Colonic mucosa (tissue), 4 donors: ENCODE data around the gene CHD3. TPM values are rescaled to one million over a fixed set of nuclear protein-coding genes. Genes with fewer than 3 reads are reported as not detected.

Experiments used
- DNase-seq: peaks from one replicate; pipeline ENCODE4 v3.0.0-alpha.2; 2020
- H3K27ac ChIP-seq: fragments of 200-600 bp; one replicate; pipeline ENCODE4 v1.8.0; 2021
- H3K27me3 ChIP-seq: fragments of 200-600 bp; one replicate; pipeline ENCODE4 v1.8.0; 2021
- H3K36me3 ChIP-seq: fragments of 200-600 bp; one replicate; pipeline ENCODE4 v1.8.0; 2021
- H3K4me1 ChIP-seq: fragments of 200-600 bp; one replicate; pipeline ENCODE4 v1.8.0; 2021; ENCODE audit warnings: mild to moderate bottlenecking
- H3K4me3 ChIP-seq: fragments of 200-600 bp; one replicate; pipeline ENCODE4 v1.8.0; 2021
- H3K9ac ChIP-seq, 2 donors: one replicate each; pipeline ENCODE4 v1.7.0; 2013; ENCODE audit warnings: control low read depth in 2 of 2, low read depth in 2 of 2, low read length in 2 of 2
- H3K9me3 ChIP-seq: fragments of 200-600 bp; one replicate; pipeline ENCODE4 v1.8.0; 2021
- intact Hi-C: fragments of 100-400 bp; cut with DNase I; formaldehyde crosslinking; loops from one replicate; pipeline ENCODE4 v1.14.1; 2022
- total RNA-seq, 2 donors: library from RNA; stranded (reverse); fragmentation: NEBNext Ultra II Directional in 1 of 2; extraction: Animal tissue kit (Norgen Biotek cat#: 25700) in 1 of 2; gene quantifications; one replicate each; pipeline ENCODE4 v1.2.1, GENCODE V29; 2021
- TF ChIP-seq, protein P1 (sequence below): fragments of 200-600 bp; IDR thresholded peaks from one replicate; pipeline ENCODE4 v1.8.0; 2022; ENCODE audit warnings: antibody characterized with exemption, mild to moderate bottlenecking
- donor health status: healthy.
- donor health status: DM: no; HTN: no; CAD: no.
- donor health status: DM: no; HTN: no; CAD: no.

CHD3 gene
- total RNA-seq, 2 donors from 2014 or later, result 56.3 to 108 TPM

DNA sequence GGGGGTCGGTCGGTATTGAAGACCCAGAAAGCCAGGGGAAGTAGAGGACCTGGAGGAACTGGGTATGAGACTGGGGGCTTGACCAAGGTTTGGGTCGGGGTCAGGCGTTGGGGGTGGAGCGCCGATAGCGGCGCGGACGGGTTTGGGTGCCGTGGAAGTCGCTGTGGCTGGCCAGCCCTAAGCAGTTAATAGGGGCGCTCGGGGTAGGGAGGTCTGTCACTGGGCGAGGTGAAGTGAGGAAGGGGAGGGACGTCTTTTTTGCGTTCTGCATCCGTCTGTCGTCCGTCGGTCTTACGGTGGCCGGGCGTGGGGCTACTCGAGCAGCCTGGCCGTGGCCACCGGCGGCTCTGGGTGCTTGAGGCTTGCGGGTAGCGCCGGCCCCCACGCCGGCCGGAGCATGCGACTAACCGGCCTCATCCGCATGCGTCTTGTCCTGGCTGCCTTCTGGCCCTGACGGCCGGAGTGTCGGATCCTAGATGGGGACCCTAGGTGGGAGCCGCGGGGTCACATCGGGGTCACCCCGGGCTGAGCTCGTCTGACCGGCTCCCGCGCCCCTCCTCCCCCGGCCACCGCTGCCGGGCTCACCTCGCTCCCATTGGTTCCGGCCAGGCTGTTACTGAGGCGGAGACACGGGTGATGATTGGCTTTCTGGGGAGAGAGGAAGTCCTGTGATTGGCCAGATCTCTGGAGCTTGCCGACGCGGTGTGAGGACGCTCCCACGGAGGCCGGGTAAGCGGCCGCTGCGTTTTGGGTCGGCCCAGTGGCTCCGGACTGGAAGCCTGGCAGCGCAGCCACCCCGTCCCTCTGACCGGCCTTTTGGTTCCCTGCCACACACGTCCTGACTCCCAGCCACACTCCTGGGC is 44.1 kb upstream of the CHD3 start:
- peak overlapping the region; percentile 93 for H3K27ac ChIP-seq
- peak overlapping the region; percentile 76 for H3K4me3 ChIP-seq
- peak overlapping the region; percentile 95 to 97 for H3K9ac ChIP-seq
- intact Hi-C loops, result no loop called here
- H3K27me3 ChIP-seq, result no peaks in the 10 kb centered on the region
- peak; percentile 94 for DNase-seq
- TF ChIP-seq, protein P1, sequence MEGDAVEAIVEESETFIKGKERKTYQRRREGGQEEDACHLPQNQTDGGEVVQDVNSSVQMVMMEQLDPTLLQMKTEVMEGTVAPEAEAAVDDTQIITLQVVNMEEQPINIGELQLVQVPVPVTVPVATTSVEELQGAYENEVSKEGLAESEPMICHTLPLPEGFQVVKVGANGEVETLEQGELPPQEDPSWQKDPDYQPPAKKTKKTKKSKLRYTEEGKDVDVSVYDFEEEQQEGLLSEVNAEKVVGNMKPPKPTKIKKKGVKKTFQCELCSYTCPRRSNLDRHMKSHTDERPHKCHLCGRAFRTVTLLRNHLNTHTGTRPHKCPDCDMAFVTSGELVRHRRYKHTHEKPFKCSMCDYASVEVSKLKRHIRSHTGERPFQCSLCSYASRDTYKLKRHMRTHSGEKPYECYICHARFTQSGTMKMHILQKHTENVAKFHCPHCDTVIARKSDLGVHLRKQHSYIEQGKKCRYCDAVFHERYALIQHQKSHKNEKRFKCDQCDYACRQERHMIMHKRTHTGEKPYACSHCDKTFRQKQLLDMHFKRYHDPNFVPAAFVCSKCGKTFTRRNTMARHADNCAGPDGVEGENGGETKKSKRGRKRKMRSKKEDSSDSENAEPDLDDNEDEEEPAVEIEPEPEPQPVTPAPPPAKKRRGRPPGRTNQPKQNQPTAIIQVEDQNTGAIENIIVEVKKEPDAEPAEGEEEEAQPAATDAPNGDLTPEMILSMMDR, result no peak
- peaks cover 12% of the 10 kb centered on the region for H3K36me3 ChIP-seq
- peaks cover 20% of the 10 kb centered on the region for H3K4me1 ChIP-seq
- H3K9me3 ChIP-seq, result no peaks in the 10 kb centered on the region

DNA sequence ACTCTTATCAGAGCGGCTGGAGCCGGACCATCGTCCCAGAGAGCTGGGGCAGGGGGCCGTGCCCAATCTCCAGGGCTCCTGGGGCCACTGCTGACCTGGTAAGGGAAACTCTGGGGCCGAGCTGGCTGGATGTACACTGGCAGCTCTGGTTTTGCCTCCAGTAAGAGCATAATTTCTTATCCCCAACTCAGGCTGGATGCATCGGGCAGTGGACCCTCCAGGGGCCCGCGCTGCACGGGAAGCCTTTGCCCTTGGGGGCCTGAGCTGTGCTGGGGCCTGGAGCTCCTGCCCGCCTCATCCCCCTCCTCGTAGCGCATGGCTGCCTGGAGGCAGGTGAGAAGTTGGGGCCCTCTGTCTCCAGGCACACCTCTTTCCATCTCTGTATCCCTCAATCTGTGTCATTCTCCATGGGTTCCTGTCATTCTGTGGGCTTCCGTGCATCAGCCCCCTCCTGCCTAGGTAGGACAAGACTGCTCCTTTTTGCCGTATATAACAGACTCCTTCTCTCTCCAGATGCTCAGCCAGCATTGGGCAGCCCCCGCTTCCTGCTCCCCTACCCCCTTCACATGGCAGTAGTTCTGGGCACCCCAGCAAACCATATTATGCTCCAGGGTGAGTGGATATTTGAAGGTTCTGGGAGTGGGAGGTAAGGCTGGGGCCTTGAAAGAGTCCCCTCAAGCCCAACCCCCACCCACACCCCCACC is 43.1 kb upstream of the CHD3 start:
- DNase-seq, result no peak
- peaks cover 13% of the 10 kb centered on the region for H3K4me1 ChIP-seq
- H3K9me3 ChIP-seq, result no peaks in the 10 kb centered on the region
- peaks cover 18% of the 10 kb centered on the region for H3K36me3 ChIP-seq
- peak overlapping the region; percentile 64 to 97 for H3K9ac ChIP-seq
- H3K27me3 ChIP-seq, result no peaks in the 10 kb centered on the region
- TF ChIP-seq, protein P1, result no peak
- intact Hi-C loops, result no loop called here
- peak overlapping the region; percentile 93 for H3K27ac ChIP-seq
- peak overlapping the region; percentile 76 for H3K4me3 ChIP-seq

DNA sequence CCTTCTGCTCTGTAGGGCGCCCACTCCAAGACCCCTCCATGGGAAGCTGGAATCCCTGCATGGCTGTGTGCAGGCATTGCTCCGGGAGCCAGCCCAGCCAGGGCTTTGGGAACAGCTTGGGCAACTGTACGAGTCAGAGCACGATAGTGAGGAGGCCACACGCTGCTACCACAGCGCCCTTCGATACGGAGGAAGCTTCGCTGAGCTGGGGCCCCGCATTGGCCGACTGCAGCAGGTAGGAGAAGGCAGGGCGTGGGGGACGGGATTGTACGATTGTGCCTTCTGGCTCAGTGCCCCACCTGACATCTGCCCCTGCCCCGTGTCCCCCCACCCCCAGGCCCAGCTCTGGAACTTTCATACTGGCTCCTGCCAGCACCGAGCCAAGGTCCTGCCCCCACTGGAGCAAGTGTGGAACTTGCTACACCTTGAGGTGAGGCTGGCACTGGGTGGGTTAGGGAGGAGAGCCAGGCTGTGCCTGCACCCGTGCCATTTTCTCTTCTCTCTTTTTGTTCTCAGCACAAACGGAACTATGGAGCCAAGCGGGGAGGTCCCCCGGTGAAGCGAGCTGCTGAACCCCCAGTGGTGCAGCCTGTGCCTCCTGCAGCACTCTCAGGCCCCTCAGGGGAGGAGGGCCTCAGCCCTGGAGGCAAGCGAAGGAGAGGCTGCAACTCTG is 42.4 kb upstream of the CHD3 start:
- H3K4me3 ChIP-seq, result no peak overlapping the region

DNA sequence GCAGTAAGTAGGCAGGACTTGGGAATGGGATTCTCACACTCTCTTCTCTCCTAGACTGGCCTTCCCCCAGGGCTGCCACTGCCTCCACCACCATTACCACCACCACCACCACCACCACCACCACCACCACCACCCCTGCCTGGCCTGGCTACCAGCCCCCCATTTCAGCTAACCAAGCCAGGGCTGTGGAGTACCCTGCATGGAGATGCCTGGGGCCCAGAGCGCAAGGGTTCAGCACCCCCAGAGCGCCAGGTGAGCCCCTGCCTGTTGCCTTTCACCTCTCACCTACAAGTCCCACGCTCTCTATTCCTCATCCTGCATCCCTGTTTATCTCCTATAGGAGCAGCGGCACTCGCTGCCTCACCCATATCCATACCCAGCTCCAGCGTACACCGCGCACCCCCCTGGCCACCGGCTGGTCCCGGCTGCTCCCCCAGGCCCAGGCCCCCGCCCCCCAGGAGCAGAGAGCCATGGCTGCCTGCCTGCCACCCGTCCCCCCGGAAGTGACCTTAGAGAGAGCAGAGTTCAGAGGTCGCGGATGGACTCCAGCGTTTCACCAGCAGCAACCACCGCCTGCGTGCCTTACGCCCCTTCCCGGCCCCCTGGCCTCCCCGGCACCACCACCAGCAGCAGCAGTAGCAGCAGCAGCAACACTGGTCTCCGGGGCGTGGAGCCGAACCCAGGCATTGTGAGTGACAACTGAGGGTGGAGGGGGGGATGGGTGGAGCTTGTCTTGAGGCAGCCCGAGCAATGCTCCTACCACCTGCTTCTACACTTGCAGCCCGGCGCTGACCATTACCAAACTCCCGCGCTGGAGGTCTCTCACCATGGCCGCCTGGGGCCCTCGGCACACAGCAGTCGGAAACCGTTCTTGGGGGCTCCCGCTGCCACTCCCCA is 41.6 kb upstream of the CHD3 start:
- Histone ChIP-seq H3K4me3 (no peak overlapping the region), H3K27me3 (no peaks in the 10 kb centered on the region), H3K36me3 (peaks cover 18% of the 10 kb centered on the region), H3K4me1 (peaks cover 7% of the 10 kb centered on the region), H3K9me3 (no peaks in the 10 kb centered on the region), H3K9ac (no peak overlapping the region), H3K27ac (no peak overlapping the region)
- no peak for DNase-seq
- TF ChIP-seq, protein P1, result no peak
- intact Hi-C loops, result no loop called here

More for the DNA sequence above, 42.4 kb upstream of the CHD3 start:
- no peak for DNase-seq
- TF ChIP-seq, protein P1, result no peak
- peaks cover 18% of the 10 kb centered on the region for H3K36me3 ChIP-seq
- H3K4me1 ChIP-seq, result peaks cover 6% of the 10 kb centered on the region
- H3K27ac ChIP-seq, result no peak overlapping the region
- no peaks in the 10 kb centered on the region for H3K27me3 ChIP-seq
- intact Hi-C loops, result no loop called here
- H3K9ac ChIP-seq, result no peak overlapping the region
- no peaks in the 10 kb centered on the region for H3K9me3 ChIP-seq
